Endothelial cell of umbilical vein (primary cell): ENCODE measurements around the gene CRIM1. TPM values are rescaled to one million over a fixed set of nuclear protein-coding genes. Genes with fewer than 3 reads are reported as not detected.

Experiments
- BruUV-seq: library from RNA; stranded (reverse); fragments of 400-500 nt; replicated peaks from 2 replicates; lab custom pipeline; 2021; lab: Mats Ljungman, UMichigan
- CTCF ChIA-PET: fragments of 300-600, 350-600 bp; sonication (Branson Sonifier 250); formaldehyde crosslinking; loops from one replicate; lab custom pipeline; 2021; ENCODE audit warnings: antibody characterized with exemption, inconsistent platforms; lab: Charles Lee
- POLR2A ChIA-PET: fragments of 300-600, 350-600 bp; sonication (Branson Sonifier 250); formaldehyde crosslinking; loops from one replicate; lab custom pipeline; 2021; ENCODE audit warnings: antibody characterized with exemption, inconsistent platforms; lab: Charles Lee
- DNase-seq: peaks from one replicate; pipeline ENCODE4 v3.0.0-alpha.2; 2011; ENCODE audit warnings: low read depth, low spot score
- FAIRE-seq: peaks from 2 replicates; lab custom pipeline; 2011; peaks lifted over from hg19 to GRCh38; lab: Jason Lieb, UNC
- H2AFZ ChIP-seq: 2 replicates; pipeline ENCODE4 v1.6.0; 2012; ENCODE audit warnings: low read depth, low read length, control low read depth, inconsistent platforms
- H3K27ac ChIP-seq: 2 replicates; pipeline ENCODE4 v1.5.1; 2011; ENCODE audit warnings: low read depth, mild to moderate bottlenecking, control low read depth, low read length, moderate library complexity; ENCODE audit not compliant: insufficient read depth
- H3K27me3 ChIP-seq, 2 experiments: 2 replicates each; pipeline versions ENCODE4 v1.6.0 to v1.6.1; 2011; ENCODE audit warnings: low read length in 2 of 2, mixed read lengths in 1 of 2; ENCODE audit not compliant: control insufficient read depth in 2 of 2, insufficient read depth in 2 of 2
- H3K36me3 ChIP-seq, 2 experiments: 2 replicates in 1 of 2; 3 replicates in 1 of 2; pipeline ENCODE4 v1.5.1; 2011; ENCODE audit warnings: low read length in 2 of 2, mild to moderate bottlenecking in 1 of 2, moderate library complexity in 1 of 2; ENCODE audit not compliant: control insufficient read depth in 2 of 2, insufficient read depth in 2 of 2; ENCODE audit errors: extremely low read depth in 1 of 2
- H3K4me1 ChIP-seq: 3 replicates; pipeline ENCODE4 v1.5.1; 2011; ENCODE audit warnings: mild to moderate bottlenecking, low read length; ENCODE audit not compliant: control insufficient read depth, insufficient read depth; ENCODE audit errors: extremely low read depth
- H3K4me2 ChIP-seq: 2 replicates; pipeline ENCODE4 v1.6.1; 2011; ENCODE audit warnings: low read length, control low read depth, mixed read lengths; ENCODE audit not compliant: insufficient read depth
- H3K4me3 ChIP-seq, 3 experiments: fragments of 200-600 bp in 1 of 3; sonication (generic), shearing (Covaris generic) in 1 of 3; replicated peaks in 1 of 3; 2 replicates each; pipeline ENCODE4 v1.5.1; 2011 to 2016; ENCODE audit warnings: control low read depth in 3 of 3, low read length in 3 of 3, mild to moderate bottlenecking in 2 of 3, inconsistent platforms in 1 of 3, low read depth in 1 of 3, moderate library complexity in 1 of 3; ENCODE audit not compliant: insufficient read depth in 1 of 3
- H3K79me2 ChIP-seq: 2 replicates; pipeline ENCODE4 v1.6.0; 2012; ENCODE audit warnings: low read length, inconsistent platforms; ENCODE audit not compliant: control insufficient read depth, insufficient read depth
- H3K9ac ChIP-seq: replicated peaks from 2 replicates; pipeline ENCODE3; 2011; ENCODE audit warnings: low read length, control low read depth; ENCODE audit not compliant: insufficient read depth; ENCODE audit errors: extremely low read depth
- H3K9me1 ChIP-seq: replicated peaks from 3 replicates; pipeline ENCODE4 v1.6.0; 2011; ENCODE audit warnings: mild to moderate bottlenecking, low read length; ENCODE audit not compliant: control insufficient read depth, insufficient read depth; ENCODE audit errors: extremely low read depth
- H3K9me3 ChIP-seq: replicated peaks from 2 replicates; pipeline ENCODE4 v1.5.1; 2012; ENCODE audit warnings: low read length, inconsistent platforms; ENCODE audit not compliant: control insufficient read depth, insufficient read depth
- H4K20me1 ChIP-seq: replicated peaks from 2 replicates; pipeline ENCODE3; 2011; ENCODE audit warnings: mild to moderate bottlenecking, low read length; ENCODE audit not compliant: control insufficient read depth, insufficient read depth; ENCODE audit errors: extremely low read depth
- CTCF ChIP-seq, 2 donors: IDR thresholded peaks; 1 replicate in 1 of 2; 2 replicates in 1 of 2; pipeline ENCODE4 v1.5.1; 2011; ENCODE audit warnings: low read length in 2 of 2, mild to moderate bottlenecking in 2 of 2, moderate library complexity in 2 of 2, control low read depth in 1 of 2, inconsistent platforms in 1 of 2, low read depth in 1 of 2; ENCODE audit not compliant: insufficient read depth in 1 of 2; ENCODE audit errors: extremely low read depth in 1 of 2
- EZH2 ChIP-seq: IDR thresholded peaks from 2 replicates; pipeline ENCODE4 v1.6.1; 2012; ENCODE audit warnings: borderline replicate concordance, low read depth, mild to moderate bottlenecking, moderate library complexity, low read length, inconsistent platforms; ENCODE audit not compliant: severe bottlenecking
- FOS ChIP-seq: IDR thresholded peaks from 2 replicates; pipeline ENCODE4 v1.6.1; 2011; ENCODE audit warnings: mild to moderate bottlenecking, low read length, moderate library complexity, borderline replicate concordance; ENCODE audit not compliant: insufficient read depth
- GATA2 ChIP-seq: IDR thresholded peaks from 2 replicates; pipeline ENCODE4 v1.7.0; 2011; ENCODE audit warnings: low read depth, mild to moderate bottlenecking, moderate library complexity, mixed read lengths, low read length; ENCODE audit not compliant: insufficient read length, insufficient read depth
- JUN ChIP-seq: IDR thresholded peaks from 2 replicates; pipeline ENCODE4 v1.6.1; 2011; ENCODE audit warnings: borderline replicate concordance, low read depth; ENCODE audit not compliant: insufficient read length, insufficient read depth
- MAX ChIP-seq: IDR thresholded peaks from 2 replicates; pipeline ENCODE4 v1.6.1; 2011; ENCODE audit not compliant: insufficient read depth, insufficient read length
- MYC ChIP-seq: IDR thresholded peaks from one replicate; pipeline ENCODE4 v1.6.1; 2011; ENCODE audit warnings: mild to moderate bottlenecking, low read depth, low read length
- POLR2A ChIP-seq: IDR thresholded peaks from 2 replicates; pipeline ENCODE4 v1.6.1; 2012; ENCODE audit warnings: low read depth, mild to moderate bottlenecking, control low read depth, low read length
- POLR2AphosphoS5 ChIP-seq: IDR thresholded peaks from 2 replicates; pipeline ENCODE4 v1.6.1; 2012; ENCODE audit warnings: low read depth, mild to moderate bottlenecking, control low read depth, low read length, moderate library complexity; ENCODE audit not compliant: insufficient read depth
- dilution Hi-C: fragments of 300-500 bp; cut with MboI; formaldehyde crosslinking; loops from one replicate; pipeline ENCODE4 v1.15.0; 2019; ENCODE audit warnings: low sequenced_read_pairs; ENCODE audit not compliant: extremely low pct_ligation_motif_present
- intact Hi-C: fragments of 100-400 bp; cut with micrococcal nuclease; formaldehyde crosslinking; loops from one replicate; pipeline ENCODE4 v1.10.0; 2022
- polyA plus RNA-seq, 4 experiments: library from polyadenylated mRNA; depleted of rRNA in 3 of 4; stranded (reverse) in 3 of 4; unstranded in 1 of 4; fragments of >200 nt; gene quantifications; 2 replicates each; pipeline versions ENCODE4 v1.2.1 to v1.2.3, GENCODE V29; 2011 to 2012; ENCODE audit warnings: missing spikeins in 1 of 4
- total RNA-seq: library from RNA; stranded (reverse); gene quantifications from 2 replicates; pipeline ENCODE4 v1.2.3, GENCODE V29; 2021

CRIM1 gene
- total and polyA plus RNA-seq, 2 donors (not counting 3 experiments of a cell fraction or from before 2014, with no cell fraction given): 422 to 649 TPM

- Histone ChIP-seq H2AFZ (no peak overlapping the region), H3K9me3 (no peaks in the 10 kb centered on the region), H3K27me3 (no peaks in the 10 kb centered on the region), H3K4me2 (no peak overlapping the region), H3K27ac (peak overlapping the region; percentile 70), H3K4me1 (peaks cover 95% of the 10 kb centered on the region), H3K4me3 (no peak overlapping the region), H3K9ac (no peak overlapping the region), H3K79me2 (peaks cover 99% of the 10 kb centered on the region), H3K36me3 (peaks cover 6 to 28% of the 10 kb centered on the region in 2 experiments), H4K20me1 (peaks cover 2% of the 10 kb centered on the region), H3K9me1 (no peaks in the 10 kb centered on the region)
- TF ChIP-seq POLR2A (no peak), EZH2 (no peak), FOS (peak; percentile 75), CTCF (IDR thresholded peaks at IDR 0.05; ENCODE audit: extremely low read depth in 1 of 2, insufficient read depth in 1 of 2, low read depth in 1 of 2, low read length in 2 of 2) (no peak), GATA2 (no peak), JUN (peak; percentile 49), MAX (no peak), MYC (no peak), POLR2AphosphoS5 (no peak)
- BruUV-seq: TSS peak; percentile 75
- CTCF ChIA-PET: interaction anchor here (1.0 to 4.7 kb wide), 8 partner anchors 8 to 63 kb away, joined by 3 to 17 read pairs (median 4); no protein-coding TSS in a partner anchor
- dilution Hi-C loops: no loop called here
- DNase-seq: no peak
- intact Hi-C loops: loop anchor here (1.0 kb wide), 1 partner anchor 8 kb away; no protein-coding TSS in a partner anchor
- POLR2A ChIA-PET: no interaction called here
- FAIRE-seq: no peak
These were observed 41.4 kb downstream of the CRIM1 start for GRCh38 chr2:36396878-36397539.
